CD4-positive, alpha-beta T cell treated with Interleukin-6 for 4 hours (primary cell): ENCODE measurements around the gene ZBTB32.

ENCODE experiments used
- DNase-seq: peaks from one replicate; pipeline ENCODE4 v3.0.0-alpha.2; 2020; ENCODE audit warnings: mixed read lengths

Gene ZBTB32

DNA sequence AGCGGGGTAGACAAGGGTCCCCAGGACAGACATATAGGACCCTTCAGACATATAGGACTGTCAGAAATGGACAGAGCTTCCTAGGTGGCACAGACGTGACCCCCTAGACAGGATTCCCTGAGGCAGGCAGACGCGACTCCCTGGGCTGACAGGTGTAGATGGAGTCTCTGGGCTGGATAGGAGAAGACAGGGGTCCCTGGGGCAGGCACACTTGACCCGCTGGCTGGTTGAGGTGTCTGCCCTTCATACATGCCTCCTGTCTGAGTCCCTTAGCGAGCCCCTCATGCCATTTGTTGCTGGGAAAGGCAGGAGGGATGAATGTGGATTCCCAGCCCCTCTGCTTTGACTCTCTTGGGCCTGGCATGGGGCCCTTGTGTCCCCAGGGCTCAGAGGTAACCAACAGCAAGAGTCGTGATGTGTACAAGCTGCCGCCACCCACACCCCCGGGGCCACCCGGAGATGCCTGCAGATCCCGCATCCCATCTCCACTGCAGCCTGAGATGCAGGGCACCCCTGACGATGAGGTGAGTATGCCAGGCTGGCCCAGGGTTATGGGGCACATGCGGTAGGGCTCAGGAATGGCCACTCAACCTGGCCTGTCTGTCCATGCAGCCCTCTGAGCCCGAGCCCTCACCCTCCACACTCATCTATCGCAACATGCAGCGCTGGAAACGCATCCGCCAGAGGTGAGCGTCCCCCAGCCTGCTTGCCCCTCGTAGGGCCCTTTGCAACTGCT lies 49.4 kb downstream of the ZBTB32 start:
- DNase-seq: no peak

DNA sequence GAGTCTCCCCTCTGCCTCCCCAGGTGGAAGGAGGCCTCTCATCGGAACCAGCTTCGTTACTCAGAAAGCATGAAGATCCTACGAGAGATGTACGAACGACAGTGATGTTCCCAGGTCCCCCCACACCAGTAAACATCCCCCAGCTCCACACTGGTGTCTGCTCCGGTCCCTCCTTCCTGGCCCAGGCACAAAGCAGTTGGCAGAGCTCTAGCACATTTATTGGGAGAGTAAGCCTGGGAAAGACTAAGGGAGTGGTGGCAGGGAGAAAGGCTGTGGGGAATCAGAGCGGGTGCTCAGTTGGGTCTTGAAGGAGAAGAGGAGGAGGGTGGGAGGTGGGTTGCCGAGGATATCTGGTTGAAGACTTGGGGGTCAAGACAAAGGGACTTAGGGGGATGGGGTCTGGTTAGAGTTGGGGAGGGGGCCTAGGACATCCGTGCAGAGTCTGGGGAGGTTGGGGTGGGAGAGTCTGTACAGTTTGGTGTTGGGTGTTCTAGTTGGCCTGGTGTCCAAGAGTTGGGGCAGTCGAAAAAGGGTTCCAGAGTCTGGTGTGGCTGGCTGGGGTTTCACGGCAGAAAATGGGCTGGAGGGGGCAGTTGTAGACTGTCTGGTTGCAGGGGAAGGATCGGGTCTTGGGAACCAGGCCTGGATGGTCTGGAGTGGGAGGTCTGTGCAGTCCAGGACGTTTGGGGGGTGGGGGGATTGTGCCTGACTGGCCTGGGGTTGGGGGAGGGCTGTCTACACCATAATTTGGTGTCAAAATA lies 50.2 kb downstream of the ZBTB32 start:
- no peak for DNase-seq

DNA sequence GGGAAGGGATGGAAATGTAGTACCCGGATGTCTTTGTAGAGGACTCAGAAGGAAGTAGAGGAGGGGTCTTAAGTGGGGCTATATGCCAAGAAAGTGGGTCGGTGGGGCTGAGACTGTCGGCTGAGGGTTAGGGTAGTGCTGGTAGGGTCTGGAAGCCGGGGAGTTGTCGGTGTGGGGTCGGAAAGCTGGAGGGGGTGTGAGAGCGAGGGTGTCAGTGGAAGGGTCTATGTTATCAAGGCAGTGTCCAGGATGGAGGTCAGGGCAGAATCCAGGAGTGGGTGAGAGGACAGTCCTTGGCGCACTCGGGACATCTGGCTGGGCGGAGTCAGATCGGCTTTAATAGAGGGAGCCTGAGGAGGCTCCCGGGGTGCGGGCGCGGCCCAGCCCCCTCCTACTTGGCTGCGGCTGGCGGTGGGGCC lies 50.8 kb downstream of the ZBTB32 start:
- DNase-seq: no peak

DNA sequence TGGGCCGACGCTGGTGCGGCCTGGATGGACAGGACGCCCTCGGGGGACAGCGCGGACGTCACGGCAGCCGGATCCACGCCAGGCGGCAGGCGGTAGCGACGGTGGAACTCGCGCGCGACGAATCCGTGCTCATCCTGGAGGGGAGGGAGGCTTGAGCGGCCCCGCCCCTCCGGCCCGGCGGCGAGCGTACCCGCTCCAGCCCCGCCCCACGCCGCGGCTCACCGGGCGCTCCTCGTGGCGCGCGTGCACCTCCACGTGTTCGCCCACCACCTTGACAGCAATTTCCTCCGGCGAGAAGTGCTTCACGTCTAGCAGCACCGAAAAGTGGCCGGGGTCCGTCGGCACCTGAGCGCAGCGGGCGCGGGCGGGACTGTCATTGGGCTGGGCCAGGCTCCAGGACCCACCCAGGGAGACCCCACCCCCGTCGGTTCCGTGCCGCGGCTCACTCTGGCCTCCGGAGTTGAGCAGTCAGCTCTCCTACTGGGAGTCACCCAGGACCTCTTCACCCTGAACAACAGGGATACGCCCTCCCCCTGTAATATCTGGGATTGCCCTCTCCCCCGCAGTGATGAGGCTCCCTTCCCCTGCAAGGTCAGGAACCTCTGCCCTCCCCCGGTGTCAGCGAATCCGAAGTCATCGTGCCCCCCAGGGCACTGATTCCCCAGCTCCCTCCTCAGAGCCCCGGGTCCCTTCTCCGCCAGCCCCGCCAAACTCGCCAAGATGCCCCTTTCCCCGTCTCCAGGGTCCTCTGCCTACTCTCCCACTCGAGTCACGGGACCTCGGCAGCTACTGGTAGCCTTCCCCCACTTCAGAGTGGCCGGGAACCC lies 51.4 kb downstream of the ZBTB32 start:
- peak; percentile 70 for DNase-seq

DNA sequence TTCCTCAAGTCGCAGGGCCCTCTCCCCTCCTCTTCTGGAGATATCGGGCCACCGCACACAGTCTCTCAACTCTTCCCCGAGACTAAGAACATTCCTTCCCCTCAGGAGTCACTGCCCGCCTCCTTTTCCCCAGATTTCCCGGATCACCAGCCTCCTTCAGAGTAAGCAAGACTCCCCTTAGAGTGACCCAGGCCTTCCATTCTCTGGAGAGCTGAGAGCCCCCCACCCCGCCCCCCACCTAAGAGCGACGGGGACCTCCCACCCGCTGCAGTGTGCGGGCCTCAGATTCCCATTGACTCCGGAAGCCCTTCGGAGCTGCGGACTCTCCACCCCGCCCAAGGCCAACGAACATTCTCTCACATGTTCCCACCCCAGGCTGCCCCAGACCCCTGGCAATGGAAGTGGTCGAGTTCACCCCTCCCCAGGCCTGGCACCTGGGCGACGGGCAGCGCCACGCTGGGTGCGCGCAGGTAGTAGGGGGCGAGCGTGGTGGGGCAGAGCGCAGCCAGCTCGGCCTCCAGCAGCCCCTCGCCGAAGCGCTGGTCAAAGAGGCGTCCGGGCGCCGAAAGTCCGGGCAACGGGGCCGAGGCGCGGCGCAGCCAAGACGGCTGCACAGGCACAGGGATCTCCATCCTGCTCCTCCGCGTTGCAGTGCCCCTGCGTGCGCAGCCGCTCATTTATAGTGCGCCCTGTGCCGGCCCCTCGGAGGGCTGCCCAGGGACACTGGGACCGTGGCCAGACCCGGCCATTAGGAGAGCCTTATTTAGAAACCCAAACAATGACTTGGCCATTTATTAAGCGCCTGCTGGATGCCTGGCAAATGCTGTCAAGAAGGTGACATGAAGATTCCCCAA lies 52.2 kb downstream of the ZBTB32 start, which contains the start of gene HSPB6:
TSS of gene HSPB6 (minus strand) at position 653 of the 854 bp plus-strand sequence. CDS start at position 632, 21 bp downstream.
- DNase-seq: no peak

DNA sequence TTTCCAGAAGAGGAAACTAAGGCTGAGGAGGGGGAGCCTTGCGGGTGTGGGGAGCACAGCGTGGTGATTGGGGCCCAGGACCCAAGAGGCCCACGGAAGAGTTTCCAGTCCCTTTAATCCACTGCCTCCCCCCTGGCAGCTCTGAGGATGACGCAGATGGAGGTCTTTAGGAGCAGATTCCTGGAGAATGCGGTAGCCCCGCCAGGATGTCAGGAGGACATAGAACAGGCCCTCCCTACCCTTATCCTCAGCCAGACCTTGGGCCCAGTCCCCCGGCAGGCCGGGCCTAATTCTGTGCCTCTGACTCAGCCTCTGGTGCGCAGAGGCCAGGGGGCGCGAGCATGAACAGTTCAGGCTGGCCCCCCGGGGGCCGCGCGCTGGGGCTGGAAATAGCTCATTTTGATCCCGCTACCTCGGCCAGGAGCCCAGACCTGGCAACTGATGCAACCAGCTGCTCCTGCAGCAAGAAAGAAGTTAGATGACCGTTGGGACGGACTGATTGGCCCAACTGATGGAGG lies 52.9 kb downstream of the ZBTB32 start:
- no peak for DNase-seq

DNA sequence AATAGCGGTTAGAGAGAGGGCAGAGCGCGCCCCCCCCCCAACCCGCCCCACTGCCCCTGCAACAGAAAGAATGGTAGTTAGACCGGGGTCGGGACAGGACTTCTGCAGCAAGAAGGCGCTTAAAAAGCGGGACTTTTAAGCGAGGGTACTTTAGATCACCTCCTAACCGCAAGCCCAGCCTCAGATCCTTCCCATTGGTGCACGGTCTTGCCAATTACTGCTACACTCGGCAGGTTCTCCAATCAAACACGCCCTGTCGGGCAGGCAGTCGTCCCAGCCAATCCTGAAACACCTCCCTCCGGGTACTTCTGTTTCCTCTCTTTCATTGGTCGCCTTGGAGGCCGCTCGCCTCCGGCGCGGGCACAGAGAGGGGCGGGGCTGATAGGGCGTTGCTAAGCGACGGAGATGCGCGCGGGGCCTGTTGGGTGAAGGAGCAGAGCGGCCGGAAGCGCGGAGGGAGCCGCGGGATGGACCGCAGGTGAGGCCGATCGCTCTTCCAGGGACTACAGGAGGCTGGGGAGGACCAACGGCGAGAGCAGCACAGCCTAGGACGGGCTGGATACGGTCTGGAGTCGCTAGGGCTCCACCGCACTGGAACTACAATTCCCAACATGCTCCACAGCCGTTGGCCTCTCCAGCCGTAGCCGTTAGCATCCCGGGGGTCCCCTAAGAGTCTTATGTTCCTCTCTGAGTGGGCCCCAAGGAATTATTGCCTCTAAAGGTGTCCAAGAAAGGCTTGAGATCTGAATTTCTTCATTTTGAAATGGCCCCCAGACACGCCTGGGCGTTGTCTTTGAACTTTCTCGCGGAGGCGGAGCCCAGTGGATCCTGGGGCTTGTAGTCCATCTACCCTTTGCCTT lies 53.6 kb downstream of the ZBTB32 start, which contains the start of gene PROSER3:
TSS of gene PROSER3 (plus strand) at position 428 of the 860 bp plus-strand sequence. CDS start at position 468, 40 bp downstream.
- peak; percentile 97 for DNase-seq

DNA sequence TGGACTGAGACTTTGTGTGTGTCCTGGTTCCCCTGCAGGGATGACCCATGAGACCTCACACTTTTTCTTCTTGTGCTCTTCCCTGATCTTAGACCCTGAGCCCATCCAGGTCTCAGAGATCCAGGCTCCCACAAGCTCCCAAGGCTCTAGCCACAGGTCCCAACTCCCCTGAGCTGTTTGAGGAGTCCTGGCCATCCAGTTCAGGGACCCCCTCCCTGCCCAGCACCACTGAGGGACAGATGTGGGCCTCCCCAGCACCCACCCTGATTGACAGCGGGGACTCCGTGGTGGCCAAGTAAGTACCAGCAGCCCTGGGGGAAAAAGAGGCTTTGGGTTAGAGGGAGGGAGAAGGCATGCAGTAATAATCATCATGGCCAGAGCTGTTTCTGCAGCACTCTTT lies 55.3 kb downstream of the ZBTB32 start:
- no peak for DNase-seq

DNA sequence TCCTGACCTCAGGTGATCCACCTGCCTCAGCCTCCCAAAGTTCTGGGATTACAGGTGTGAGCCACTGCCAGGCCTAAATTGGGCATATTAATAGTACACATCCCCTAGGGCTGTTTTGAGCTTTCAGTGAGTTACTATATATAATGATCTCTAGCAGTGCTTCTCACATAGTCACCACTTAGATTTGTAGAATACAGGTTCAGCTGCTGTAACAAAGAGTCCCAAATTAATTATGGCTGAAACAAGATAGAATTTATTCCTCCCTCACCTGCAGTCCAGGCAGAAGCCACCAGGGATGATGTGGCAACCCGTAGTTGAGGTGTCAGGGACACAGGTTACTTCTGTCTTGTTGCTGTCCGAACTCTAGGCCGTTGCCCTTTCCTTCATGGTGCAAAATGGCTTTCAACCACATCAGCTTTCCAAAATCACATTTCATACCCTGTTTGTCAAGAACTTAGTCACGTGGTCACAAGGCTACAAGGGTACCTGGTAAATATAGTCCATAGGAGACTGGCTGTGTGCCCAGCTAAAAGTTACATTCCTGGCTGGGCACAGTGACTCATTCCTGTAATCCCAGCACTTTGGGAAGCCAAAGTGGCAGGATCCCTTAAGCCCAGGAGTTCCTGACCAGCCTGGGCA lies 56.5 kb downstream of the ZBTB32 start:
- DNase-seq: no peak

DNA sequence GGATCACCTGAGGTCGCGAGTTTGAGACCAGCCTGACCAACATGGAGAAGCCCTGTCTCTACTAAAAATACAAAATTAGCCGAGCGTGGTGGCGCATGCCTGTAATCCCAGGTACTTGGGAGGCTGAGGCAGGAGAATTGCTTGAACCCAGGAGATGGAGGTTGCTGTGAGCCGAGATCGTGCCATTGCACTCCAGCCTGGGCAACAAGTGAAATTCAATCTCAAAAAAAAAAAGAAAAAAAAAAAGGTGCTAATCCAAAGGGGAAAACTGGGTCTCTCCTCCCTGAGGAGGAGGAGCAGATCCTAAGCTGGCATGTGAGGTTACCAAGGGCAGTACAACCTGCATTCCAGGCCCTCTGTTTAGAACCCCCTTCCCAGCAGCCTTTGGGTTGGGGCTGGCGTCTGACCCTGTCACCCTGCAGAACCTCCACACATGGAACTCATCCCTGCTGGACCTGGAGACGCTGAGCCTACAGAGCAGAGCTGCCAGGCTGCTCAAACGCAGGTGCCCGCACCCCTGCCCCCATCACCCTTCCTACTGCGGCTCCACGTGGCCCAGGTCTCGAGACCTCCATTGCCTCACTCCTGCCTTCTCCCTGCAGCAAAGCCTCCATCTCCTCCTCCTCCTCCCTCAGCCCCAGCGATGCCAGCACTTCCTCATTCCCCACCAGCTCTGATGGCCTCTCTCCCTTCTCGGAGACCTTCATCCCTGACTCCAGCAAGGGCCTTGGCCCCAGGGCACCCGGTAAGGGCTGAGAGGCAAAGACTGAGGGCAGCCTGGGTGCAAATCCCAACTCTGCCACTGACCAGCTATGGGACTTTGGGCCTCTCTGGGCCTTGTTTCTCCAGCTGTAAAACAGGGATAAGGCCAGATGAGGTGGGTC lies 60.3 kb downstream of the ZBTB32 start:
- DNase-seq: no peak
